ENCODE results near the gene SND1. TPM values are rescaled to one million over a fixed set of nuclear protein-coding genes. Genes with fewer than 3 reads are reported as not detected.

SND1 gene
- total and polyA plus RNA-seq, 2 donors (not counting 1 experiment from before 2014, with no cell fraction given) = 44.4 to 165 TPM

DNA sequence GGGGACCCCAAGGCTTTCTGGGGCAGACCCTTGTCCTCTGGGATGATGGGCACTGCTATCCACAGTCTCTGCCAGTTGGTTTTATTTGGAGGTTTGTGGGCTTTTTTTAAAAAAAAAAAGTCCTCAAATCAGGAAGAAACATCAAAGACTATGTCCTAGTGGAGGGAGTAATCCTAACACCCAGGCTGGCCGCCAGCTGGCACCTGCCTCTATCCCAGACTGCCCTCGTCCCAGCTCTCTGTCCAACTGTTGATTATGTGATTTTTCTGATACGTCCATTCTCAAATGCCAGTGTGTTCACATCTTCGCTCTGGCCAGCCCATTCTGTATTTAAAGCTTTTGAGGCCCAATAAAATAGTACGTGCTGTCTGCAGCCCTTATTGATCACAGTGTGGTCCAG lies 440.2 kb downstream of the SND1 start:
- ChIA-PET CTCF (interaction anchor here (0.8 to 1.9 kb wide), 2 partner anchors 43 to 118 kb away, joined by 3 to 6 read pairs; no protein-coding TSS in a partner anchor), POLR2A (no interaction called here)
- H3K27ac ChIP-seq (ENCODE audit: low read length in 2 of 2) = no peak overlapping the region

More for the DNA sequence above, 440.2 kb downstream of the SND1 start:
- ATAC-seq (ENCODE audit: low read depth) (no peak), DNase-seq (no peak)
- Histone ChIP-seq H4K20me1 (ENCODE audit: control insufficient read depth, insufficient read depth, low read length, poor library complexity, severe bottlenecking) (no peaks in the 10 kb centered on the region), H3K79me2 (ENCODE audit: control insufficient read depth, insufficient read depth, low read length) (no peaks in the 10 kb centered on the region), H3K4me1 (ENCODE audit: control insufficient read depth in 2 of 2, insufficient read depth in 2 of 2, low read length in 2 of 2) (no peaks in the 10 kb centered on the region), H3K27me3 (replicated peaks in 1 of 4; ENCODE audit: control extremely low read depth in 1 of 4, control insufficient read depth in 3 of 4, insufficient read depth in 4 of 4, low read length in 3 of 4) (no peaks in the 10 kb centered on the region), H3K9me3 (ENCODE audit: control extremely low read depth in 1 of 3, control insufficient read depth in 2 of 3, insufficient read depth in 1 of 3, low read length in 2 of 3) (peaks cover 0 to 2% (median 0%) of the 10 kb centered on the region in 3 donors), H3K9ac (ENCODE audit: low read length) (no peak overlapping the region), H3K36me3 (replicated peaks in 1 of 2; ENCODE audit: control extremely low read depth in 1 of 2, control insufficient read depth in 1 of 2, extremely low read depth in 1 of 2, insufficient read depth in 2 of 2, low read length in 1 of 2) (peaks cover 0 to 57% of the 10 kb centered on the region in 2 experiments), H2AFZ (ENCODE audit: insufficient read depth, low read depth, low read length, poor library complexity, severe bottlenecking) (no peak overlapping the region), H3K4me3 (ENCODE audit: control extremely low read depth in 1 of 5, extremely low read depth in 1 of 5, insufficient read depth in 1 of 5, low read depth in 2 of 5, low read length in 4 of 5) (no peak overlapping the region), H3K4me2 (replicated peaks; ENCODE audit: low read depth, low read length, poor library complexity, severe bottlenecking) (no peak overlapping the region)
- over 99% methylated on average over 5 of the region's 5 CpGs for WGBS (ENCODE audit: insufficient coverage)
- intact Hi-C loops (cut with micrococcal nuclease) = no loop called here
- Mint-ChIP-seq H3K4me1 (no peaks in the 10 kb centered on the region), H3K9me3 (ENCODE audit: insufficient read depth) (no peaks in the 10 kb centered on the region), H3K4me3 (no peak overlapping the region), H3K27ac (no peak overlapping the region), H3K27me3 (no peaks in the 10 kb centered on the region)
- no peak for TF ChIP-seq EZH2 (IDR thresholded peaks at IDR 0.05; ENCODE audit: borderline replicate concordance, insufficient read depth, low read depth, low read length, poor library complexity, severe bottlenecking)
- TF ChIP-seq, protein P1, sequence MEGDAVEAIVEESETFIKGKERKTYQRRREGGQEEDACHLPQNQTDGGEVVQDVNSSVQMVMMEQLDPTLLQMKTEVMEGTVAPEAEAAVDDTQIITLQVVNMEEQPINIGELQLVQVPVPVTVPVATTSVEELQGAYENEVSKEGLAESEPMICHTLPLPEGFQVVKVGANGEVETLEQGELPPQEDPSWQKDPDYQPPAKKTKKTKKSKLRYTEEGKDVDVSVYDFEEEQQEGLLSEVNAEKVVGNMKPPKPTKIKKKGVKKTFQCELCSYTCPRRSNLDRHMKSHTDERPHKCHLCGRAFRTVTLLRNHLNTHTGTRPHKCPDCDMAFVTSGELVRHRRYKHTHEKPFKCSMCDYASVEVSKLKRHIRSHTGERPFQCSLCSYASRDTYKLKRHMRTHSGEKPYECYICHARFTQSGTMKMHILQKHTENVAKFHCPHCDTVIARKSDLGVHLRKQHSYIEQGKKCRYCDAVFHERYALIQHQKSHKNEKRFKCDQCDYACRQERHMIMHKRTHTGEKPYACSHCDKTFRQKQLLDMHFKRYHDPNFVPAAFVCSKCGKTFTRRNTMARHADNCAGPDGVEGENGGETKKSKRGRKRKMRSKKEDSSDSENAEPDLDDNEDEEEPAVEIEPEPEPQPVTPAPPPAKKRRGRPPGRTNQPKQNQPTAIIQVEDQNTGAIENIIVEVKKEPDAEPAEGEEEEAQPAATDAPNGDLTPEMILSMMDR (IDR thresholded peaks at IDR 0.05) = no peak

Measured in B cell (primary cell).